HG02938 (cell line): Measurements from ENCODE around the gene ARHGEF10L.

Experiments
- ATAC-seq: cut with Tn5 transposase; IDR thresholded peaks from one replicate; pipeline ENCODE4 v1.9.1; 2021; ENCODE audit warnings: mild to moderate bottlenecking, moderate library complexity; ENCODE audit not compliant: unreplicated experiment

The ARHGEF10L gene

GRCh38 chr1:17630048-17630830, 90.7 kb downstream of the ARHGEF10L start:
- no peak for ATAC-seq

GRCh38 chr1:17630986-17631385, 91.5 kb downstream of the ARHGEF10L start:
- no peak for ATAC-seq

GRCh38 chr1:17631410-17631809, 91.9 kb downstream of the ARHGEF10L start:
- no peak for ATAC-seq

- no peak for ATAC-seq
Observed at GRCh38 chr1:17632106-17632505, 92.6 kb downstream of the ARHGEF10L start.

- ATAC-seq = no peak
Observed at GRCh38 chr1:17632541-17633184, 93.2 kb downstream of the ARHGEF10L start.

GRCh38 chr1:17633654-17634053, 94.2 kb downstream of the ARHGEF10L start:
- no peak for ATAC-seq

GRCh38 chr1:17635276-17635675, 95.8 kb downstream of the ARHGEF10L start:
- no peak for ATAC-seq

- no peak for ATAC-seq
Observed at GRCh38 chr1:17635811-17636210, 96.3 kb downstream of the ARHGEF10L start.

GRCh38 chr1:17636612-17637011, 97.1 kb downstream of the ARHGEF10L start:
- ATAC-seq = no peak

GRCh38 chr1:17637055-17637454, 97.6 kb downstream of the ARHGEF10L start:
- ATAC-seq = no peak

GRCh38 chr1:17639703-17640340, 100.3 kb downstream of the ARHGEF10L start:
- no peak for ATAC-seq

- no peak for ATAC-seq
Observed at GRCh38 chr1:17640393-17640792, 100.9 kb downstream of the ARHGEF10L start.

GRCh38 chr1:17640975-17641374, 101.5 kb downstream of the ARHGEF10L start:
- ATAC-seq = no peak

GRCh38 chr1:17642169-17642568, 102.7 kb downstream of the ARHGEF10L start:
- ATAC-seq = no peak

- ATAC-seq = no peak
Observed at GRCh38 chr1:17642943-17643342, 103.4 kb downstream of the ARHGEF10L start.

- no peak for ATAC-seq
Observed at GRCh38 chr1:17643861-17644703, 104.6 kb downstream of the ARHGEF10L start.

- no peak for ATAC-seq
Observed at GRCh38 chr1:17645068-17645911, 105.8 kb downstream of the ARHGEF10L start.

- ATAC-seq = no peak
Observed at GRCh38 chr1:17646444-17647280, 107.2 kb downstream of the ARHGEF10L start.

GRCh38 chr1:17648457-17649145, 109.1 kb downstream of the ARHGEF10L start:
- ATAC-seq = no peak
